Measurements from ENCODE around the gene LDHB.
"Not testable (repeated sequence)": the region's sequence is repeated elsewhere in the genome, so short reads cannot be mapped to it uniquely, and the experiment has no call there.

Gene LDHB

DNA sequence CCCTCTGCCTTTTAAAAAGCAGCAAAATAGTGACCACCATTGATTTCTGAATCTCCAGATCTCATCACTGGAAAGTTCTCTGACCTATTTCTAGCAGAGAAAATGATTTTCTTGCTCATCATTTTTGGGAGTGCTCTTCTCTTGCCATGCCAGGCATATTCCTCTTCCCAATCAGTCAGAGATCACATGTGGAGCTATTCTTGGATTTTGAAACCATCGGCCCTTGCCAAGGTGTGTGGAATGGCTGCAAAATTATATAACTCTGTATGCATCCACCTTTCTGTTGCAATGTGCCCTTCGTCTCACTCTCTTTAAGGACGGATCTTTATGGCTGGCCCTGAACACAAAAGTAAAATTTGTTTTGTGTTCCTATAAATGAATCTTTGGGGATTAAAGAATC, 25.5 kb upstream of the LDHB start:
- H3K27me3 ChIP-seq: no peaks in the 10 kb centered on the region
- no peak overlapping the region for H3K4me3 ChIP-seq
- H4K20me1 ChIP-seq: no peaks in the 10 kb centered on the region
- H3K9ac ChIP-seq: no peak overlapping the region
- H3K9me3 ChIP-seq (replicated peaks in 1 of 11): peaks cover 0 to 9% (median 7%) of the 10 kb centered on the region in 11 experiments; a peak in 12 of 22 replicates
- H3K4me1 ChIP-seq: peaks cover 0 to 12% (median 7%) of the 10 kb centered on the region in 10 experiments; a peak in 6 of 20 replicates
- H3K27ac ChIP-seq: no peak overlapping the region
- no peaks in the 10 kb centered on the region for H3K36me3 ChIP-seq
- H3K4me2 ChIP-seq: no peak overlapping the region
- TF ChIP-seq Cebpa-rat (IDR thresholded peaks at IDR 0.05): no peak

GRCh38 chr12:21678959-21679358, 21.3 kb upstream of the LDHB start:
- Histone ChIP-seq H3K4me2 (peak overlapping the region in 2 of 11 experiments; percentile 6 to 20; a peak in 2 of 22 replicates), H3K27me3 (no peaks in the 10 kb centered on the region), H3K4me1 (peaks cover 0 to 12% (median 7%) of the 10 kb centered on the region in 10 experiments; a peak in 6 of 20 replicates), H3K27ac (no peak overlapping the region), H3K9me3 (replicated peaks in 1 of 11) (peaks cover 0 to 5% (median 0%) of the 10 kb centered on the region in 11 experiments; a peak in 7 of 22 replicates), H3K9ac (no peak overlapping the region), H4K20me1 (no peaks in the 10 kb centered on the region), H3K36me3 (no peaks in the 10 kb centered on the region), H3K4me3 (no peak overlapping the region)
- TF ChIP-seq Cebpa-rat (IDR thresholded peaks at IDR 0.05): no peak

DNA sequence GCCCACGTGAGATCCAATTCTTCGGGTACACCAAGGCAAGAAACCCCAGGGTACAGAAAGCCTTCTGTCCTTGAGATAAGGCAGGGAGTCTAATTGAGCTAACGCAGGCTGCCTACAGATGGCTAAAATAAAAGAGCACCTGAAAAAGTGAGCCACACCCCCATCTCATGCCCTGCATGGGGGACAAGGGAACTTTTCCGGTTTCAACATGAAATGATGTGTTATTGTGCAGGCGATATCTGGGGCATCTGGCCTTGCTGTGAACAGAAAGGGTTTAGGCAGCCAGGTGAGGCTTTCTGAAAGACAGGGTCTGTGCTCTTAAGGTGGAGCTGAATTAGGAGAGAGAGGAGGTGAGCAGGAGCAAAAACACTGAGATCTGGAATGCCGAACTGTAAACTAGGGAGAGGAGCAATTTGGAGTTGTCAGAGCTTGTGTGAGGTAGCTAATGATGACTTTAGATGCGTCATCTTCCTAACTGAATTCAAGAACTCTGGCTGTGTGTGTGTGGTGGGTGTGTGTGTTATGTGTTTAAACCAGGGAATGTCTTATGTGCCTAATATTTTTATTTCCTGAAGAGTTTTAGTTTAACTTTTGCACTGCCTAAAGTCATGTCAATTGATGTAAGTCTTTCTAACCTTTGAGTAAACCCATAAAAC, 20.1 kb upstream of the LDHB start:
- no peak for TF ChIP-seq Cebpa-rat (IDR thresholded peaks at IDR 0.05)
- no peak overlapping the region for H3K4me3 ChIP-seq
- no peaks in the 10 kb centered on the region for H3K27me3 ChIP-seq

DNA sequence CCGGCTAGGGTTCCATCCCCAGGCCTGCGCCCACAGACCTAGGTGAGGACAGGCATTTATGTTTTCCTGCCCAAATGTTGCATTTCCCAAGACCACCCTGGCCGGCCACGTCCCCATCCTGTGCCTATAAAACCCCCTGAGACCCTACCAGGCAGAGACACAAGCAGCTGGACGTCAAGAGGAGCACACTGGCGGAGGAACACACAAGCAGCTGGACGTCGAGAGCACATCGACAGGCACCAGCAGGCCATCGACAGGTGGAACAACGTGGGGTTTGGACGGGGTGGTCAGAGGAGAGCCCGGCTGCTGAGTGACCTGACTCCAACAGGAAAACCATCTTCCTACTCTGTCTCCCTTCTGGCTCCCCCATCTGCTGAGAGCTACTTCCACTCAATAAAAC, 19.6 kb upstream of the LDHB start:
- H3K27me3 ChIP-seq: no peaks in the 10 kb centered on the region
- peaks cover 0 to 12% (median 7%) of the 10 kb centered on the region in 10 experiments; a peak in 6 of 20 replicates for H3K4me1 ChIP-seq
- H3K36me3 ChIP-seq: no peaks in the 10 kb centered on the region
- peaks cover 0 to 5% (median 0%) of the 10 kb centered on the region in 11 experiments; a peak in 7 of 22 replicates for H3K9me3 ChIP-seq (replicated peaks in 1 of 11)
- no peaks in the 10 kb centered on the region for H4K20me1 ChIP-seq
- no peak overlapping the region for H3K27ac ChIP-seq
- TF ChIP-seq Cebpa-rat (IDR thresholded peaks at IDR 0.05): no peak
- H3K4me3 ChIP-seq: no peak overlapping the region
- no peak overlapping the region for H3K4me2 ChIP-seq
- H3K9ac ChIP-seq: no peak overlapping the region

More for the DNA sequence above, 20.1 kb upstream of the LDHB start:
- peaks cover 0 to 5% (median 0%) of the 10 kb centered on the region in 11 experiments; a peak in 7 of 22 replicates for H3K9me3 ChIP-seq (replicated peaks in 1 of 11)
- H3K4me1 ChIP-seq: peaks cover 0 to 12% (median 7%) of the 10 kb centered on the region in 10 experiments; a peak in 6 of 20 replicates
- no peak overlapping the region for H3K4me2 ChIP-seq
- H4K20me1 ChIP-seq: no peaks in the 10 kb centered on the region
- H3K9ac ChIP-seq: no peak overlapping the region
- no peak overlapping the region for H3K27ac ChIP-seq
- no peaks in the 10 kb centered on the region for H3K36me3 ChIP-seq

- Histone ChIP-seq H3K4me1 (peaks cover 0 to 12% (median 7%) of the 10 kb centered on the region in 10 experiments; a peak in 6 of 20 replicates), H3K4me2 (no peak overlapping the region), H3K36me3 (no peaks in the 10 kb centered on the region), H3K9ac (no peak overlapping the region), H3K27ac (no peak overlapping the region), H3K9me3 (replicated peaks in 1 of 11) (peaks cover 0 to 5% (median 0%) of the 10 kb centered on the region in 11 experiments; a peak in 7 of 22 replicates), H3K4me3 (no peak overlapping the region), H3K27me3 (no peaks in the 10 kb centered on the region), H4K20me1 (no peaks in the 10 kb centered on the region)
- no peak for TF ChIP-seq Cebpa-rat (IDR thresholded peaks at IDR 0.05)
These were observed 19.1 kb upstream of the LDHB start for GRCh38 chr12:21676776-21677175.

GRCh38 chr12:21675641-21676040, 18.0 kb upstream of the LDHB start:
- Histone ChIP-seq H3K36me3 (no peaks in the 10 kb centered on the region), H3K4me1 (peaks cover 0 to 12% (median 7%) of the 10 kb centered on the region in 10 experiments; a peak in 6 of 20 replicates), H3K4me2 (no peak overlapping the region), H3K9ac (no peak overlapping the region), H3K9me3 (replicated peaks in 1 of 11) (peaks cover 0 to 5% (median 0%) of the 10 kb centered on the region in 11 experiments; a peak in 7 of 22 replicates), H3K27me3 (no peaks in the 10 kb centered on the region), H4K20me1 (no peaks in the 10 kb centered on the region), H3K4me3 (no peak overlapping the region), H3K27ac (no peak overlapping the region)
- TF ChIP-seq Cebpa-rat (IDR thresholded peaks at IDR 0.05): no peak

- TF ChIP-seq Cebpa-rat (IDR thresholded peaks at IDR 0.05): no peak
- Histone ChIP-seq H3K9me3 (replicated peaks in 1 of 11) (peaks cover 0 to 5% (median 0%) of the 10 kb centered on the region in 11 experiments; a peak in 7 of 22 replicates), H3K4me2 (no peak overlapping the region), H3K27ac (no peak overlapping the region), H4K20me1 (no peaks in the 10 kb centered on the region), H3K4me1 (peaks cover 0 to 12% (median 7%) of the 10 kb centered on the region in 10 experiments; a peak in 6 of 20 replicates), H3K36me3 (no peaks in the 10 kb centered on the region), H3K4me3 (no peak overlapping the region), H3K27me3 (no peaks in the 10 kb centered on the region), H3K9ac (no peak overlapping the region)
These were observed 17.5 kb upstream of the LDHB start for GRCh38 chr12:21675096-21675495.

DNA sequence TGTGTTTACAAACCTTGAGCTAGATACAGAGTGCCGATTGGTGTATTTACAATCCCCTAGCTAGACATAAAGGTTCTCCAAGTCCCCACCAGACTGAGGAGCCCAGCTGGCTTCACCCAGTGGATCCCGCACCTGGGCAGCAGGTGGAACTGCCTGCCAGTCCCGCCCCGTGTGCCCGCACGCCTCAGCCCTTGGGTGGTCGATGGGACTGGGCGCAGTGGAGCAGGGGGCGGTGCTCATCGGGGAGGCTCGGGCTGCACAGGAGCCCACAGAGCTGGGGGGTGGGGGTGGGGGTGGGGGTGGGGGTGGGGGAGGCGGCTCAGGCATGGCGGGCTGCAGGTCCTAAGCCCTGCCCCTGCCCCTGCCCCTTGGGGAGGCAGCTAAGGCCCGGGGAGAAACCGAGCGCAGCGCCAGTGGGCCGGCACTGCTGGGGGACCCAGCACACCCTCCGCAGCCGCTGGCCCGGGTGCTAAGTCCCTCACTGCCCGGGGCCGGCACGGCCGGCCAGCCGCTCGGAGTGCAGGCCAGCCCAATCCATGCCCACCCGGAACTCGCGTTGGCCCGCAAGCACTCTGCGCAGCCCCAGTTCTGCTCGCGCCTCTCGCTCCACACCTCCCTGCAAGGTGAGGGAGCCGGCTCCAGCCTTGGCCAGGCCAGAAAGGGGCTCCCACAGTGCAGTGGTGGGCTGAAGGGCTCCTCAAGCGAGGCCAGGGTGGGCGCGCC, 16.3 kb upstream of the LDHB start:
- H3K4me1 ChIP-seq; H3K27ac ChIP-seq; H3K27me3 ChIP-seq; H3K4me2 ChIP-seq; H3K9ac ChIP-seq; H3K9me3 ChIP-seq (replicated peaks in 1 of 11); H3K36me3 ChIP-seq; H3K4me3 ChIP-seq; H4K20me1 ChIP-seq: not testable (repeated sequence)

DNA sequence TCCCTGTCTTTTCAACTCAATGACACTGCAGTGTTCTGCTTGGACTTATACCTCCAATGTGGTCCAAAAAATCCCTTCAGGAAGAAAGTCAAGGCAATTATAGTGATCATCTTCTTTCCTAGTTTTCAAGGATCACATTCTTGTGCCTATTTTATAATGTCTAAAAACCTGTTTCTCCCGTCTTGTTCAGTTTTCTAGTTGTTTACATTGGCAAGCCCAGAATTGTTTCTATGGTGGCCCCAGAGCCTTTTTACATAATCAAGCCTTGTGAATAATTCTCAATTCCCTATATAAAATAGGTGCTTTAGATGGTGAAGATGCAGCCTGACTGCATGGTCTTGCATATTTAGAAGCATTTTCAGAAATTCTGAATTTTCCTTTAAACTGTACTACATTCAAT, 14.5 kb upstream of the LDHB start:
- Histone ChIP-seq H3K27ac (no peak overlapping the region), H3K36me3 (no peaks in the 10 kb centered on the region), H3K4me1 (no peaks in the 10 kb centered on the region), H3K4me3 (no peak overlapping the region), H3K9ac (no peak overlapping the region), H3K4me2 (no peak overlapping the region), H3K9me3 (replicated peaks in 1 of 11) (peaks cover 0 to 5% (median 0%) of the 10 kb centered on the region in 11 experiments; a peak in 7 of 22 replicates), H3K27me3 (no peaks in the 10 kb centered on the region), H4K20me1 (no peaks in the 10 kb centered on the region)
- no peak for TF ChIP-seq Cebpa-rat (IDR thresholded peaks at IDR 0.05)
